AG04450 (cell line): Measurements from ENCODE around the gene CTSC. TPM values are rescaled to one million over a fixed set of nuclear protein-coding genes. Genes with fewer than 3 reads are reported as not detected.

Source experiments
- CTCF ChIA-PET: fragments of 300-600, 350-600 bp; formaldehyde crosslinking; extraction: SDS; loops from one replicate; lab custom pipeline; 2022; ENCODE audit warnings: antibody characterized with exemption, inconsistent platforms; lab: Charles Lee
- POLR2A ChIA-PET: fragments of 350-600 bp; formaldehyde crosslinking; extraction: SDS; loops from one replicate; lab custom pipeline; 2021; ENCODE audit warnings: antibody characterized with exemption, inconsistent platforms; lab: Yijun Ruan, JAX
- DNase-seq: peaks from one replicate; pipeline ENCODE4 v3.0.0-alpha.2; 2011; ENCODE audit warnings: low read depth, low spot score
- H3K27ac ChIP-seq: one replicate; pipeline ENCODE4 v1.5.1; 2012; ENCODE audit warnings: low read depth, low read length, control low read depth
- H3K27me3 ChIP-seq: one replicate; pipeline ENCODE4 v1.6.0; 2012; ENCODE audit warnings: low read length; ENCODE audit not compliant: control insufficient read depth, insufficient read depth
- H3K4me3 ChIP-seq: 2 replicates; pipeline ENCODE4 v1.5.1; 2011; ENCODE audit warnings: mild to moderate bottlenecking, low read depth, low read length, control low read depth
- H3K9me3 ChIP-seq: 2 replicates; pipeline ENCODE4 v1.5.1; 2012; ENCODE audit warnings: low read length; ENCODE audit not compliant: control insufficient read depth, insufficient read depth
- polyA plus RNA-seq: library from polyadenylated mRNA; depleted of rRNA; stranded (reverse); fragments of >200 nt; gene quantifications from 2 replicates; pipeline ENCODE4 v1.2.3, GENCODE V29; 2011
- TF ChIP-seq, protein P1 (sequence below): IDR thresholded peaks from 2 replicates; pipeline ENCODE4 v1.5.1; 2011; ENCODE audit warnings: low read depth, low read length, control low read depth, inconsistent platforms

CTSC gene
- polyA plus RNA-seq, 1 experiment: 565 TPM

DNA sequence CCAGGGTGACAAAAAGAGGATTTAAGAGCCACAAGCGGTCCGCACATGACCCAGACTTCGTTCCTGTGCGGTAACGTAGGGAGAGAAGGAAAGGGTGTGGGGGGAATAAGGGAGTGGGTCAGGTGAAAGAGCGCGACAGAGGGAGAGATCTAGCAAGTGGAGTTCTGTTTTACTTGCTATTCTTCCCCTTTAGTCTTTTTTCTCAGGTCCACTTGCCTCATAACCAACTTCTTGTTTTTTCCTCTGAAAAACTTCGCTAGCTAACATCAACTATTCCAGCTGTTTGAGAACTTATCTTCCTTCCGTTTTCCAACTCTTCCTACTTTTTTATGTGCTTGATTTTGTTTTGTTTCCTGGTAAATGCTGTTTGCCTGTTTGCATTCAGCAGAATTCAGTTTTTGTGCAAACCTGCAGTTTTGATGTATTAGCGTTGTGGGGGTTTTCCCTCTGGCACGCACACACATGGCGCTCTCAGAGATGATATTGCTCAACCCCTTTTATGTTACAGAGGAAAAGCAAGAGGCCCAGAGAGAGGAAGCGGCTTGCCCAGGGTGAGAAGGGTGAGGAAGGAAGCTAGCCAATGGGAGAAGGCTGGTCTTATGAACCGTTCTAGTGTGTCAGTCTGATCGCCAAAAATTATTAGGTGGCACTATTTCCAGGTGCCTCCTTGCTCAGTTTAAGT, 592 bp upstream of the CTSC start:
- CTCF ChIA-PET: interaction anchor here (0.6 to 1.4 kb wide), 2 partner anchors 129 to 322 kb away, joined by 4 to 6 read pairs; no protein-coding TSS in a partner anchor
- H3K27ac ChIP-seq: peak overlapping the region; percentile 84

DNA sequence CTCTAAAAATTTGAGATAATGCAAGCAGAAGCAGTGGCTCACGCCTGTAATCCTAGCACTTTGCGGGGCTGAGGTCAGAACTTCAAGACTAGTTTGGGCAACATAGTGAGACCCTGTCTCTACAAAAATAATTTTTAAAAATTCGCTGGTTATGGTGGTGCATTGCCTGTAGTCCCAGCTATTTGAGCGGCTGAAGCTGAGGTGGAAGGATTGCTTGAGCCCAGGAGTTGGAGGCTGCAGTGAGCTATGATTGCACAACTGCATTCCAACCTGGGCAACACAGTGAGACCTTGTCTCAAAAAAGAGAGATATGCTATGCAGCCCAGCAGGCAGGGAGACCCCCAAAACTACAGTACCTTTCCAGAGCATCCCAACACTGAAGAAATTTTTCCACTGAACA, 2.3 kb downstream of the CTSC start:
- CTCF ChIA-PET: no interaction called here
- POLR2A ChIA-PET: no interaction called here
- peak overlapping the region; percentile 98 for H3K4me3 ChIP-seq

More for the DNA sequence above, 592 bp upstream of the CTSC start:
- DNase-seq: peak; percentile 49
- POLR2A ChIA-PET: interaction anchor here (0.5 to 1.8 kb wide), 16 partner anchors 10 to 1720 kb away, joined by 3 to 10 read pairs (median 4); no protein-coding TSS in a partner anchor
- H3K27me3 ChIP-seq: no peaks in the 10 kb centered on the region
- H3K9me3 ChIP-seq: peaks cover 2% of the 10 kb centered on the region; the same call in 1 of the 2 replicates
- TF ChIP-seq, protein P1, sequence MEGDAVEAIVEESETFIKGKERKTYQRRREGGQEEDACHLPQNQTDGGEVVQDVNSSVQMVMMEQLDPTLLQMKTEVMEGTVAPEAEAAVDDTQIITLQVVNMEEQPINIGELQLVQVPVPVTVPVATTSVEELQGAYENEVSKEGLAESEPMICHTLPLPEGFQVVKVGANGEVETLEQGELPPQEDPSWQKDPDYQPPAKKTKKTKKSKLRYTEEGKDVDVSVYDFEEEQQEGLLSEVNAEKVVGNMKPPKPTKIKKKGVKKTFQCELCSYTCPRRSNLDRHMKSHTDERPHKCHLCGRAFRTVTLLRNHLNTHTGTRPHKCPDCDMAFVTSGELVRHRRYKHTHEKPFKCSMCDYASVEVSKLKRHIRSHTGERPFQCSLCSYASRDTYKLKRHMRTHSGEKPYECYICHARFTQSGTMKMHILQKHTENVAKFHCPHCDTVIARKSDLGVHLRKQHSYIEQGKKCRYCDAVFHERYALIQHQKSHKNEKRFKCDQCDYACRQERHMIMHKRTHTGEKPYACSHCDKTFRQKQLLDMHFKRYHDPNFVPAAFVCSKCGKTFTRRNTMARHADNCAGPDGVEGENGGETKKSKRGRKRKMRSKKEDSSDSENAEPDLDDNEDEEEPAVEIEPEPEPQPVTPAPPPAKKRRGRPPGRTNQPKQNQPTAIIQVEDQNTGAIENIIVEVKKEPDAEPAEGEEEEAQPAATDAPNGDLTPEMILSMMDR: no peak
- H3K4me3 ChIP-seq: peak overlapping the region; percentile 98

DNA sequence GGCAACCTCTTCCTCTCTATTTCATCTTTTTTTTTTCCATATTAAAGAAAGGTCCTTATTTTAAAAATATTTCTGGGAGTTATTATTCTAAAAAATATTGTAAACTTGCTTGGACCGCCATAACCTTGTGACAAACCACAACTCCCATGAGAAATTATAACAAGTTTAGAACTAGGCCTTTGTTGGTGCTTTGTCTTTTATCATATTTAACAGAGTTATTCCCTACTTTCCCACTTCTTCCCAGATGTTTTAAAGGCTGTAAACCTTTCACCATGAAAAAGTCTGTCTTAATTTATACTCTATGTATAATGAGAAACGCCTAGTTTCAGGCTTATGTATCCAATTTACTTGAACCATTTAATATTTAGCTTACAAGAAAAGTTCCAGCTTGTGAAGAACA, 3.7 kb downstream of the CTSC start:
- TF ChIP-seq, protein P1: no peak
- ChIA-PET POLR2A (interaction anchor here (0.7 kb wide), 1 partner anchor 14 kb away, joined by 3 read pairs; no protein-coding TSS in a partner anchor), CTCF (interaction anchor here (0.5 to 0.7 kb wide), 2 partner anchors 210 kb away, joined by 3 to 4 read pairs; no protein-coding TSS in a partner anchor)
- Histone ChIP-seq H3K27ac (no peak overlapping the region), H3K4me3 (peak overlapping the region; percentile 11; the same call in 1 of the 2 replicates), H3K9me3 (peaks cover 2% of the 10 kb centered on the region; the same call in 1 of the 2 replicates), H3K27me3 (no peaks in the 10 kb centered on the region)
- no peak for DNase-seq

More for the DNA sequence above, 2.3 kb downstream of the CTSC start:
- Histone ChIP-seq H3K27me3 (no peaks in the 10 kb centered on the region), H3K9me3 (peaks cover 2% of the 10 kb centered on the region; the same call in 1 of the 2 replicates), H3K27ac (no peak overlapping the region)
- TF ChIP-seq, protein P1: no peak
- no peak for DNase-seq

DNA sequence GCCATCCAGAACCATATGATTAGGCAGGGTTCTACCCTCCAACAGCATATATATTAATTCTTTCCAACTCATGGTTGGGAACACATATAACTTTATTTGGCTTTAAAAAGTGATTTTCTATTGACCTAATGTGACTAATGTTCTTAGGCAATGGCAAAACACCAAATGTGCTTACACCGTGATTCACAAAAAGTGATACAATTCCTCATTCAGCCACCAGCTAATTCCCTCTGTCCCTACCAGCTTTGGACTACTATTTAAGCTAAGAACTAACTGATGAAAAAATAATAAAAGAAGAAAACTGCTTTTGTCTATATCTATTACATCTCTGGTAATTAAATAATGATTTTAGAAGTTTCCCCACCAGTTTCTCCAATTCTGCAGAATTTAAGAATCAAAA, 4.7 kb downstream of the CTSC start:
- DNase-seq: no peak
- TF ChIP-seq, protein P1: no peak
- Histone ChIP-seq H3K27me3 (no peaks in the 10 kb centered on the region), H3K27ac (no peak overlapping the region), H3K9me3 (peaks cover 2% of the 10 kb centered on the region; the same call in 1 of the 2 replicates), H3K4me3 (no peak overlapping the region)
- CTCF ChIA-PET: no interaction called here
- POLR2A ChIA-PET: no interaction called here
